Gastroesophageal sphincter (tissue), 4 donors: ENCODE data around the gene LDAH. TPM values are rescaled to one million over a fixed set of nuclear protein-coding genes. Genes with fewer than 3 reads are reported as not detected.
"Not testable (repeated sequence)": the region's sequence is repeated elsewhere in the genome, so short reads cannot be mapped to it uniquely, and the experiment has no call there.

Experiments used
- ATAC-seq: fragments of 150-250 bp; one replicate; pipeline ENCODE4 v1.9.1; 2016; ENCODE audit warnings: mild to moderate bottlenecking, moderate library complexity
- H3K27ac ChIP-seq, 4 donors: fragments of 200-600 bp; sonication (generic) in 3 of 4; 1 replicate in 3 of 4; 2 replicates in 1 of 4; pipeline ENCODE4 v1.5.1; 2016 to 2019
- H3K27me3 ChIP-seq: fragments of 200-600 bp; sonication (generic); one replicate; pipeline ENCODE4 v1.5.1; 2019
- H3K36me3 ChIP-seq, 2 donors: fragments of 200-600 bp; sonication (generic); one replicate each; pipeline ENCODE4 v1.5.1; 2019; ENCODE audit warnings: control low read depth in 1 of 2
- H3K4me1 ChIP-seq, 3 donors: fragments of 200-600 bp; sonication (generic); 1 replicate in 2 of 3; 2 replicates in 1 of 3; pipeline ENCODE4 v1.5.1; 2016 to 2019; ENCODE audit warnings: control low read depth in 2 of 3
- H3K4me3 ChIP-seq, 2 donors: fragments of 200-600 bp; sonication (generic); one replicate each; pipeline ENCODE4 v1.5.1; 2019; ENCODE audit warnings: mild to moderate bottlenecking in 1 of 2, moderate library complexity in 1 of 2
- H3K9me3 ChIP-seq, 3 donors: fragments of 200-600 bp; sonication (generic); one replicate each; pipeline ENCODE4 v1.5.1; 2017 to 2019; ENCODE audit warnings: control low read depth in 2 of 3
- EP300 ChIP-seq: sonication (generic); formaldehyde crosslinking; IDR thresholded peaks from one replicate; pipeline ENCODE4 v1.6.1; 2017; ENCODE audit warnings: antibody characterized with exemption, mild to moderate bottlenecking
- POLR2A ChIP-seq, 2 donors: fragments of 450-650 bp; IDR thresholded peaks; one replicate each; pipeline ENCODE4 v1.6.1; 2017; ENCODE audit warnings: antibody characterized with exemption in 2 of 2, mild to moderate bottlenecking in 2 of 2, moderate library complexity in 1 of 2
- POLR2AphosphoS5 ChIP-seq: sonication (generic); formaldehyde crosslinking; IDR thresholded peaks from one replicate; pipeline ENCODE4 v1.6.1; 2017; ENCODE audit warnings: antibody characterized with exemption
- WGBS, 2 donors: methylation state at CpG; one replicate each; pipeline ENCODE4 v1.1.5; 2018; ENCODE audit warnings: low coverage in 1 of 2; 5-methylcytosine and 5-hydroxymethylcytosine counted together
- total RNA-seq, 4 donors: library from RNA; depleted of rRNA; stranded (reverse); fragments of >200 nt; gene quantifications; one replicate each; pipeline ENCODE4 v1.1.0, GENCODE V29; 2016
- TF ChIP-seq, protein P1 (sequence below), 4 experiments: fragments of 200-600 bp in 2 of 4; fragments of 450-650 bp in 2 of 4; sonication (generic) in 1 of 4; IDR thresholded peaks; one replicate each; pipeline ENCODE4 v1.5.1; 2017 to 2019; ENCODE audit warnings: antibody characterized with exemption in 4 of 4, mild to moderate bottlenecking in 2 of 4, moderate library complexity in 2 of 4

LDAH gene
- total RNA-seq, 4 donors from 2014 or later, result 10.5 to 19.0 (median 14.5) TPM

DNA sequence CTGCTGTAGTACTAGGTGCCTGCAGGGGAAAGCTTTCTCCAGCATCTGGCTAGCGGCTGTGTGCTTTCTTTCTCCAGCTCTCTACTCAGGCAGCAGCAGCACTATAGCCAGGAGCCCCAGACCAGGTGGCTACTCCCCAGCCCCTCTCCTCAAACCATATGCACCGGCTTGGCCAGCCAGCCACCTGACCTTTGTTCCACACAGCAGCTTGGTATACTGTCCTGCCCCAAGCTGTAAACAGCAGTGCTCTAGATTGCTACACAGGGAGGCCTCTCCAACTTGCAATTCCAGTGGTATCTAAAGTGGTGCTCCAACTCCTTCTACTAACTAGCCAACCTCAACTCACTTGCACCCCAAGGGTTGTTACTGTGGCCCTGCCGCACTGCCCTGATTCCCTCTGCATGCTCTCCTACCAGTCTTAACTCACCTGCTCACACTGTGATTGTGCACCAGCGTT lies 19.6 kb downstream of the LDAH start:
- H3K36me3 ChIP-seq, result peaks cover 0 to 5% of the 10 kb centered on the region in 2 donors
- WGBS, 2 donors, result 79 to 100% methylated on average over 2 of the region's 4 CpGs
- H3K4me3 ChIP-seq, result no peak overlapping the region
- TF ChIP-seq, protein P1, sequence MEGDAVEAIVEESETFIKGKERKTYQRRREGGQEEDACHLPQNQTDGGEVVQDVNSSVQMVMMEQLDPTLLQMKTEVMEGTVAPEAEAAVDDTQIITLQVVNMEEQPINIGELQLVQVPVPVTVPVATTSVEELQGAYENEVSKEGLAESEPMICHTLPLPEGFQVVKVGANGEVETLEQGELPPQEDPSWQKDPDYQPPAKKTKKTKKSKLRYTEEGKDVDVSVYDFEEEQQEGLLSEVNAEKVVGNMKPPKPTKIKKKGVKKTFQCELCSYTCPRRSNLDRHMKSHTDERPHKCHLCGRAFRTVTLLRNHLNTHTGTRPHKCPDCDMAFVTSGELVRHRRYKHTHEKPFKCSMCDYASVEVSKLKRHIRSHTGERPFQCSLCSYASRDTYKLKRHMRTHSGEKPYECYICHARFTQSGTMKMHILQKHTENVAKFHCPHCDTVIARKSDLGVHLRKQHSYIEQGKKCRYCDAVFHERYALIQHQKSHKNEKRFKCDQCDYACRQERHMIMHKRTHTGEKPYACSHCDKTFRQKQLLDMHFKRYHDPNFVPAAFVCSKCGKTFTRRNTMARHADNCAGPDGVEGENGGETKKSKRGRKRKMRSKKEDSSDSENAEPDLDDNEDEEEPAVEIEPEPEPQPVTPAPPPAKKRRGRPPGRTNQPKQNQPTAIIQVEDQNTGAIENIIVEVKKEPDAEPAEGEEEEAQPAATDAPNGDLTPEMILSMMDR (IDR thresholded peaks at IDR 0.05), result no peak
- TF ChIP-seq POLR2A (IDR thresholded peaks at IDR 0.05) (no peak), POLR2AphosphoS5 (no peak), EP300 (no peak)
- no peaks in the 10 kb centered on the region for H3K9me3 ChIP-seq
- no peaks in the 10 kb centered on the region for H3K4me1 ChIP-seq
- no peak overlapping the region for H3K27ac ChIP-seq
- ATAC-seq, result no peak
- H3K27me3 ChIP-seq, result no peaks in the 10 kb centered on the region

DNA sequence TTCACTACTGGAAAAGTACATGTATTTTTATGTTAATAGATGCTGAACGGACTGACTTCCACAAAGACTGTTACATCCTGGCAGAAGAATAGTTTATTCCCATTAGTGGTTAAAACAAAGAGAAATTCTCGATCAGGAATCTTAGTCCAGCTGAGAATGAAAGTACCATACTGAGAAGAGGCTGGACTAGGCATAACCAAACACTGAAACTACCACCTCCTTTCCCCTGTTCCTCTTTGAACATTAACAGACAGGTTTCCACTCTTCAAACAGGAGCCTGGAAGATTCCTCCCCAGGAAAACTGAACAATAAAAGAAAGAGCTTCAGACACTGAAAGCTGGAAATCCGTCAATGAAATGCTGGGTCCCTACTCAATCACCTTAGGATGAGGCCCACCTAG lies 25.8 kb downstream of the LDAH start:
- no peaks in the 10 kb centered on the region for H3K4me1 ChIP-seq
- H3K9me3 ChIP-seq, result no peaks in the 10 kb centered on the region
- H3K4me3 ChIP-seq, result no peak overlapping the region
- ATAC-seq, result no peak
- H3K27me3 ChIP-seq, result no peaks in the 10 kb centered on the region
- no peak overlapping the region for H3K27ac ChIP-seq
- TF ChIP-seq EP300, result no peak
- TF ChIP-seq POLR2A (IDR thresholded peaks at IDR 0.05), result no peak
- no peak for TF ChIP-seq POLR2AphosphoS5
- TF ChIP-seq, protein P1 (IDR thresholded peaks at IDR 0.05), result no peak
- WGBS, 2 donors, result 72 to 95% methylated on average over 3 of the region's 3 CpGs
- peaks cover 0 to 10% of the 10 kb centered on the region in 2 donors for H3K36me3 ChIP-seq

DNA sequence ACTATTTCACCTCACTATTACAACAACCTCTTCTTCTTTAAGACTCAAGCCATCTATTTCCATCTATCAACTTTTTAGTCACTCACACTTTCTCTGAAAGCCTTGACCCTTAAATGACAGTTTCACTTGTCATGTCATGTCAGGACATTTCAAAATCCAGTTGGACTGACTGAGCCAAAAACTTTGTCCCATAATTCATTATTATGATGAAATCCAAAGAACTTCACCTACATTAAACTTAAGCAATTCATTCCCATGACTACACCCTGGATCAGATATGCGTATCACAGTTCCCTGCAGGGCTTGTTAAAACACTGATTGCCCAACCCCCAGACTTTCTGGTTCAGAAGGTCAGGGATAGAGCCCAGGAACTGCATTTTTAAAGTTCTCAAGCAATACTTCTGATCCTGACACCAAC lies 26.5 kb downstream of the LDAH start:
- Histone ChIP-seq H3K27ac (no peak overlapping the region), H3K4me3 (no peak overlapping the region), H3K27me3 (no peaks in the 10 kb centered on the region), H3K4me1 (no peaks in the 10 kb centered on the region), H3K9me3 (no peaks in the 10 kb centered on the region), H3K36me3 (peaks cover 0 to 10% of the 10 kb centered on the region in 2 donors)
- peak; percentile 65 for ATAC-seq
- 85 to 100% methylated on average over 1 of the region's 1 CpG for WGBS, 2 donors
- TF ChIP-seq EP300, result no peak
- no peak for TF ChIP-seq POLR2A (IDR thresholded peaks at IDR 0.05)
- TF ChIP-seq POLR2AphosphoS5, result no peak
- TF ChIP-seq, protein P1 (IDR thresholded peaks at IDR 0.05), result no peak

DNA sequence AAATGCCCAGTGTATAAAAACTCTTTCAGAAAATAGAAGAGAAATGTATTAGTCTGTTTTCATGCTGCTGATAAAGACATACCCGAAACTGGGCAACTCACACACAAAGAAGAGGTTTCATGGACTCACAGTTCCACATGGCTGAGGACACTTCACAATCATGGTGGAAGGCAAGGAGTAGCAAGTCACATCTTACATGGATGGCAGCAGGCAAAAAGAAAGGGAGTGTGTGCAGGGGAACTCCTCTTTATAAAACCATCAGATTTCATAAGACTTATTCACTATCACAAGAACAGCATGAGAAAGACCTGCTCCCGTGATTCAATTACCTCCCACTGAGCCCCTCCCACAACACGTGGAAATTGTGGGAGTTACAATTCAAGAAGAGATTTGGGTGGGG lies 29.0 kb downstream of the LDAH start:
- H3K36me3 ChIP-seq, result peaks cover 0 to 28% of the 10 kb centered on the region in 2 donors
- H3K9me3 ChIP-seq, ATAC-seq, H3K27ac ChIP-seq, H3K4me3 ChIP-seq, H3K4me1 ChIP-seq, H3K27me3 ChIP-seq: not testable (repeated sequence)
- WGBS, 2 donors, result 91 to 93% methylated on average over 3 of the region's 3 CpGs

DNA sequence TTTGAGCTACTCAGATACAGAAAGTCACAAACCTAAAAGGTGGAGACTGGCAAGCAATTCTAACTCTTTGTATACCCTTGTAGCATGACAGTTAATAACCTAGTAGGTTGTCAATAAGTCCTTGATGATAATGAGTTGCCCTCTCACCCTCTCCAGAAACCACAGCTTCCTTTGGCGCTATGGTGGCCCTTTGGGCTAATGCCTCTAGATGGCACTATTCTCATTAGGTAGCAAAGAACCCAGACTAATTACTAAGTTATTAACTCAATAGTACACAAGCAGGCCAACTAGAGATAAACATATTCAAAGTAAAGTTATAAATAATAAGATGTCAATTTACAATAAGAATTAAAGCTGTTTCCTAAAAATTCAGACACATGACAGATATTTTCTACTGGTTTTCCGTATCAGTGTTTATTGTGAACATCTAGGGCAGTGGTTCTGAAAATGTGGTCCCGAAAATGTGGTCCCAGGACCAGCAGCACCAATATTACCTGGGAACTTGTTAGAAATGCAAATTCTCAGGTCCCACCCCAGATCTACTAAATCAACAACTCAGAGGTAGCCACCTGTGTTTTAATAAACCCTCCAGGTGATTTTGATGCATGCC lies 41.1 kb downstream of the LDAH start:
- no peak overlapping the region for H3K4me3 ChIP-seq
- no peaks in the 10 kb centered on the region for H3K4me1 ChIP-seq
- no peaks in the 10 kb centered on the region for H3K9me3 ChIP-seq
- WGBS, 2 donors, result 58 to 87% methylated on average over 2 to 3 of the region's 3 CpGs
- H3K36me3 ChIP-seq, result peaks cover 0 to 24% of the 10 kb centered on the region in 2 donors
- TF ChIP-seq, protein P1 (IDR thresholded peaks at IDR 0.05), result peak; percentile 22 to 63 (median 44)
- no peak for TF ChIP-seq EP300
- no peak for ATAC-seq
- H3K27me3 ChIP-seq, result no peaks in the 10 kb centered on the region
- no peak overlapping the region for H3K27ac ChIP-seq
